Measurements from ENCODE around the gene IP6K1. TPM values are rescaled to one million over a fixed set of nuclear protein-coding genes. Genes with fewer than 3 reads are reported as not detected.
A peak's percentile ranks its signal among the peaks of the same experiment; 100 is the strongest.

The IP6K1 gene
- total and polyA plus RNA-seq, 10 of the 15 experiments (the other 5 are each of a cell fraction or from before 2014, with no cell fraction given), result 1.3 to 30.6 (median 18.2) TPM

GRCh38 chr3:49706456-49707112 lies 79.8 kb downstream of the IP6K1 start:
- no TSS peak for BruUV-seq (replicated peaks)
- ChIA-PET SMC1A (ENCODE audit: uncharacterized antibody, unreplicated experiment) (no interaction called here), CTCF (no interaction called here), RAD21 (ENCODE audit: unreplicated experiment) (no interaction called here), POLR2A (no interaction called here)
- H3K9me3 ChIP-seq (replicated peaks; ENCODE audit: control insufficient read depth, insufficient read depth, low read length), result no peaks in the 10 kb centered on the region
- H2AFZ ChIP-seq (ENCODE audit: control insufficient read depth, low read depth, low read length), result no peak overlapping the region
- in situ Hi-C loops (cut with MboI) (no loop called here), intact Hi-C loops (cut with micrococcal nuclease; ENCODE audit: unreplicated experiment) (no loop called here)
- no peak overlapping the region for H3K9ac ChIP-seq (ENCODE audit: control insufficient read depth, insufficient read depth, low read length)
- H3K4me1 ChIP-seq (ENCODE audit: control insufficient read depth, insufficient read depth, low read length), result no peaks in the 10 kb centered on the region
- FAIRE-seq (no peak), ATAC-seq (no peak), DNase-seq (ENCODE audit: low read depth, low spot score) (no peak)
- WGBS (ENCODE audit: insufficient coverage, insufficient replicate concordance, low lambda C conversion rate, missing lambda C conversion rate), result 82% methylated on average over 9 of the region's 9 CpGs
- H3K4me2 ChIP-seq (ENCODE audit: control insufficient read depth, insufficient read depth), result no peak overlapping the region
- no peak overlapping the region for H3K4me3 ChIP-seq
- no peak for TF ChIP-seq PKNOX1 (IDR thresholded peaks at IDR 0.05)
- TF ChIP-seq POLR2A (IDR thresholded peaks at IDR 0.05; ENCODE audit: low read depth, low read length), result 0 out of 2 replicates have a peak, but pooled peaks have one; percentile 24
- TF ChIP-seq ZNF217 (IDR thresholded peaks at IDR 0.05), result no peak
- TF ChIP-seq ZBTB33 (IDR thresholded peaks at IDR 0.05), result no peak
- H3K27ac ChIP-seq (ENCODE audit: control insufficient read depth, insufficient read depth), result no peak overlapping the region
- H3K79me2 ChIP-seq (ENCODE audit: control insufficient read depth, insufficient read depth, low read length), result no peaks in the 10 kb centered on the region
- H3K36me3 ChIP-seq (ENCODE audit: control insufficient read depth in 2 of 2, insufficient read depth in 2 of 2, low read length in 1 of 2), result peaks cover 0 to 5% of the 10 kb centered on the region in 2 experiments; a peak in 3 of 4 replicates
- H4K20me1 ChIP-seq (ENCODE audit: control insufficient read depth, insufficient read depth), result no peaks in the 10 kb centered on the region
- no peaks in the 10 kb centered on the region for H3K27me3 ChIP-seq (replicated peaks in 1 of 2; ENCODE audit: control insufficient read depth in 2 of 2, insufficient read depth in 2 of 2, low read length in 1 of 2)
